RPMI7951 (cell line): ENCODE measurements around the gene TRPM2. TPM values are rescaled to one million over a fixed set of nuclear protein-coding genes. Genes with fewer than 3 reads are reported as not detected.

Experiments
- DNase-seq: peaks from one replicate; pipeline ENCODE4 v3.0.0-alpha.2; 2012; ENCODE audit warnings: low read depth
- total RNA-seq: library from RNA; depleted of rRNA; stranded (reverse); fragments of >200 nt; shearing (Covaris generic); gene quantifications from 2 replicates; pipeline ENCODE4 v1.2.3, GENCODE V29; 2014; rRNA removed

TRPM2 gene
- total RNA-seq, 1 experiment from 2014 or later = 6.7 TPM

- DNase-seq = peak; percentile 10
Observed at GRCh38 chr21:44483288-44484237, 130.1 kb downstream of the TRPM2 start.

GRCh38 chr21:44484498-44485253 is 131.3 kb downstream of the TRPM2 start:
- DNase-seq = no peak

- DNase-seq = peak; percentile 38
Observed at GRCh38 chr21:44485254-44485793, 131.9 kb downstream of the TRPM2 start.

- no peak for DNase-seq
Observed at GRCh38 chr21:44485796-44486195, 132.4 kb downstream of the TRPM2 start.

GRCh38 chr21:44486302-44486701 is 132.9 kb downstream of the TRPM2 start:
- DNase-seq = no peak

- DNase-seq = peak; percentile 29
Observed at GRCh38 chr21:44487831-44488230, 134.4 kb downstream of the TRPM2 start.

- DNase-seq = no peak
Observed at GRCh38 chr21:44489962-44490361, 136.5 kb downstream of the TRPM2 start.

- no peak for DNase-seq
Observed at GRCh38 chr21:44490405-44490804, 137.0 kb downstream of the TRPM2 start.

GRCh38 chr21:44490816-44491215 is 137.4 kb downstream of the TRPM2 start:
- no peak for DNase-seq

Other genes with a start within 250 kb of the TRPM2 start
- 1.9 and 2.2 TPM in 2 replicates for gene PWP2, start 246.2 kb upstream of the TRPM2 start, total RNA-seq
- 4.0 and 11.7 TPM in 2 replicates for gene GATD3, start 219.9 kb upstream of the TRPM2 start, total RNA-seq
- 2.1 and 4.6 TPM in 2 replicates for gene ICOSLG, start 112.7 kb upstream of the TRPM2 start, total RNA-seq
- gene DNMT3L, start 91.7 kb upstream of the TRPM2 start, total RNA-seq = 0.12 and 0.49 TPM in 2 replicates
- 0.10 TPM in 1 of 2 replicates, not detected in the other for gene AIRE, start 67.7 kb upstream of the TRPM2 start, total RNA-seq
- gene PFKL, start 53.6 kb upstream of the TRPM2 start, total RNA-seq = 97.3 and 116 TPM in 2 replicates
- 5.9 and 9.8 TPM in 2 replicates for gene CFAP410, start 14.2 kb upstream of the TRPM2 start, total RNA-seq
- gene LRRC3, start 101.9 kb downstream of the TRPM2 start, total RNA-seq = 1.6 and 1.9 TPM in 2 replicates
- not detected in 2 replicates for gene KRTAP10-1, start 186.6 kb downstream of the TRPM2 start, total RNA-seq
- not detected in 2 replicates for gene KRTAP10-2, start 197.9 kb downstream of the TRPM2 start, total RNA-seq
- not detected in 2 replicates for gene KRTAP10-3, start 205.2 kb downstream of the TRPM2 start, total RNA-seq
- gene KRTAP10-4, start 220.1 kb downstream of the TRPM2 start, total RNA-seq = not detected in 2 replicates
- not detected in 2 replicates for gene KRTAP10-5, start 227.0 kb downstream of the TRPM2 start, total RNA-seq
- gene KRTAP10-6, start 238.9 kb downstream of the TRPM2 start, total RNA-seq = not detected in 2 replicates
- gene KRTAP10-7, start 247.0 kb downstream of the TRPM2 start, total RNA-seq = not detected in 2 replicates